Stimulated activated CD4-positive, alpha-beta T cell treated with anti-CD3 and anti-CD28 coated beads, Interleukin-2, amount 100 ng/mL, for 4 hours (primary cell): Measurements from ENCODE around the gene EPHA10.

Experiments
- DNase-seq: peaks from one replicate; pipeline ENCODE4 v3.0.0-alpha.2; 2020; ENCODE audit warnings: low read depth

The EPHA10 gene

GRCh38 chr1:37734629-37735591 is 30.0 kb downstream of the EPHA10 start:
- DNase-seq = no peak

DNA sequence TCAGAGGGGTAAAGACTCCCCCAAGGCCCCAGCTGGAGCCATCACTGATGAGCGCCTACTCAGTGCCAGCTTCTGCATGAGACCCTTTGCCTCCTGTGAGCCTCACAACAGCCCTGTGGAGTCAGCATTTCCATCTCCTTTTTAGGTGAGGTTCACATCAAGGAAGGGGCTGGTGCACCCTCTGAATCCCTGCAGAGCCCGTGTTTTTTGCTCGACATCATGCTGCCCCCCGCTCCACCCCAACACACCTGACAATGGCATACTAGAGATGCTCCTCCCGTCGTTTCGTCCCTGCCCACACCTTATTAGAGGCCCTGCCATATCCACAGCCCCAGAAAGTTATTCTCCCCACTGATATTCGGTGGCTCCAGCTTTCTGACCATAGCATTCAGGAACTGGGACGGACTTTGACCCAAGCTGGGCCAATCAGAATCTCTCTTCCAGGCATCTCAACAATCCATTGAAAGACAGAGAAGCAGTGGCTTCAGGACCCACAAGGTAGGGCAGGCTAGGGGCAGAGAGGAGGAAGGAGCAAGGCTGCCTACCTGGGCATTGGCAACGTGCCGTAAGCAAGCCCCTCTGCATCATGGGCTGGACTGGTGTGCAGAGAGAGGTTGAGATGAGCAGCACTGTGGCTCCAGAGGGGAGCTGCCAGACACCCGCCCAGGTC is 32.7 kb downstream of the EPHA10 start:
- DNase-seq = no peak

DNA sequence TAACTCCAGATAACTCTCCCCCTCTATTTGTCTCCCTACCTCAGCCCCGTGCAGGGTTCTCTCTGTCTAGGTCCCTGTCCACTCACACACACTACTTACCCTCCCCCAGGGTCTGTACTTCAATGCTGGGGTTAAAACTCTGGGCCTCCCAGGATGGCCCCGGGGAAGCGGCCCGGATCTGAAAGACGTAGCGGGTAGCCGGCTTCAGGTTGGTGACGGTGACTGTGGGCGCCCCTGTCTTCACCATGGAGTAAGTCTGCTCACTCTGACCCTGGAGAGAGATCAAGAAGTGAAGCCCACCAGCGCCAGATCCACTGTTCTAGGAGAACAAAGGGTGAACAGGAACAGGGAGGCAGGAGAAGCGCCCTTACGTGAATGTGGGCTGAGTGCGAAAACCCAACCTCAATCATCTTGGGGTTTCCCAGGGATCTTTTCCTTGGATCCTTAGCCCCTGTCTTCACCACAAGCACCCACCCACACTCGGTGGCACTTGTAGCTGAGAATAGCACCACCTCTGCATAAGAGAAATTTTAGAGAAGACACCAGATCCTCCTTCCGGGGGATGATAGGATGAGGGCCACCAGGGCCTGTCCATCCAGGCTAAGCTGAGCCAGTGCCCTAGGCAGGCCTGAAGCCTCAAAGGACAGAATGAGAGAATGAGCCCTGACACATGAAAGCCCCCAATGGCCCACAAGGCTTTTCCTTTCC is 33.5 kb downstream of the EPHA10 start:
- no peak for DNase-seq

GRCh38 chr1:37730376-37730775 is 34.5 kb downstream of the EPHA10 start:
- no peak for DNase-seq

DNA sequence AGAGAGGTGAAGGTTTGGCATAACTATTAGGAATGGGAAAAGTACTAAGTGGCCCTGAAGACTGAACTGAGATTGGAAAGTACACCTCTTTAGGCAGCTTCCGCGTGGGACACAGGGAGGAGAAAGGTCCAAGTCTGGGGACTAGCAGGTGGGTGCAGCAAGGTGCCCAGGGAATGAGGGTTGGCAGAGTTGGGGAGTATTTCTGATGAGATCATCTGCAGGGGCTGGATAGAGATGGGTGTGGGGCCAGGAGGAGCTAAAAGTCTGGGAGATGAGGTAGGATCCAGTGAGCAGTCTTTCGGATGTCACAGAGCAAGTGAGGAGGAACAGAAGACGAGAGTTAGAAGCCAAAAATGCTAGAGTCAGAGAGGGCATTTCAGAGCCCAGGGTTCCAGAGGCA is 36.5 kb downstream of the EPHA10 start:
- DNase-seq = no peak

GRCh38 chr1:37726751-37727585 is 38.0 kb downstream of the EPHA10 start:
- DNase-seq = no peak

GRCh38 chr1:37725851-37726613 is 38.9 kb downstream of the EPHA10 start:
- no peak for DNase-seq

- no peak for DNase-seq
These were observed 40.3 kb downstream of the EPHA10 start for GRCh38 chr1:37724575-37724974.

GRCh38 chr1:37723390-37724078 is 41.4 kb downstream of the EPHA10 start:
- DNase-seq = no peak

DNA sequence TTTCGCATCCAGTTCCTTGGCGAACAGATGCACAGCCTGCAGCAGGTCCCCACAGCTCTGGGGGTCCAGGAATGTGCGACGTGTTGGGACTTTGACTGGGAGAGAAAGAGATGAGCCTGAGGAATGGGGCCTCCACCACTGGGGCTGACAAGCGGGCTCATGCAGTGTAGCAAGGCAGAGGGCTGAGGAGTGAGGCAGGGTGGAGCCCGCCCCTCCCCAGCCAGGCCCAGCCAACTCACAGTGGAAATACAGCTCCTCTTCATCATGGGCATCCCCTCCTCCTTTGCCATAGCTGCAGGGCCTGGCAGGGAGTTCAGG is 41.9 kb downstream of the EPHA10 start:
- DNase-seq = no peak

DNA sequence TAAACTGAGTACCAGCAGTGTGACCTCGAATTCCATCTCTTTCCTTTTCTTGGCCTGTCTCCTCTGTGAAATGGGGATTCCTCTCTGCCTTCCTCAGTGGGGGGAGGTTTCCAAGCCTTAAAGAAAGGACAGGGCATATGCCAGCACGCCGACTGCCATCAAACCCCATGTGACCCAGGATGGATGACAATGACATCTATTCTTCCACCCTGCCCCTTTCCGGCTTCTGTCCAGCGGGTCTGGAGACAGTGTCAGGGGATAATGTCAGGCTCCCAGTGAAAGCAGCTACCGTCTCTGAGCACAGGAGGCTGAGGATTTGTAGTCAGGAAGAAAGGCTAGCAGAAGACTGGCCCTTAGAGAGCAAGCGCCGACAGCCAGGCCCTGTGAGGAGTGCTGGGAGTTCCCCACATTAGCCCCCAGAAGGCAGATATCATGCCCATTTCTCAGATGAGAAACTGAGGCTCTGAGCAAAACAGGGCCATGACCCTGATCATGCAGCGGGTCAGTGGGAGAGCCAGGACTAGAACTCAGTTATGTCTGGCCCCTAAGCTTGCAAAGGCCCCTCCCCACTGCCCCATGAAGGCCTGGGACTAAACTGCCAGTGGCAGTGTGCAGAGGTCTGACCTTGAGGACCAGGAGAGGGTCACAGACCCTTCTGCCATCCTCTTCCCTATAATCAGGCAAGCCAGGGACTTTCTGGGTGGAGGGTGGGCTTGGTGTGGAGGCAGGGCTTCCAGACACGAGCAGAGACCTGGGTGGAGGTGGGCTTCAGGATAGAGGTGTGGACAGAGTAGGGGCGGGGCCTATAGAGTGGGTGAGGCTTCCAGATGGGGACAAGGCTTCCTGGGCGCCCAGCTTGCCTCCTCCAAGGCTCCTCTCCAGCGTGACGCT is 42.5 kb downstream of the EPHA10 start:
- DNase-seq = no peak

DNA sequence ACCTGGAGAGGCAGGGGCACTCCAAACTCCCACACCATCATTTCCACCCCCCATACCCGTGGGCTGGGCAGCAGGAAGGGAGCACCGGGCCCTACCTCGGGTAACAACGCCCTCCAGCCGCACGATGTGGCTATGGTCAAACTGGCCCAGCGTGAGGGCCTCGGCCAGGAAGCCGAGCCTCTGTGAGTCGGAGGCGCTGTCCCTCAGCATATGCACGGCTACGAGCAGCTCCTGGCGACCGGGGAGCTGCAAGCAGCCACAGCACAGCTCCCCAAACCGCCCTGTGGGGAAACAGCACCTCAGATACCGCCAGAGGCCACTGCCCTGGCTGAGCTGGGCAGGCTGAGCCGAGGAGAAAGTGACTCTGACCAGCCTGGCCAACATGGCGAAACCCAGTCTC is 43.4 kb downstream of the EPHA10 start:
- DNase-seq = no peak

- DNase-seq = no peak
These were observed 44.4 kb downstream of the EPHA10 start for GRCh38 chr1:37720231-37721130.

GRCh38 chr1:37719572-37720195 is 45.2 kb downstream of the EPHA10 start:
- DNase-seq = no peak

- DNase-seq = no peak
These were observed 45.9 kb downstream of the EPHA10 start for GRCh38 chr1:37718901-37719571.

DNA sequence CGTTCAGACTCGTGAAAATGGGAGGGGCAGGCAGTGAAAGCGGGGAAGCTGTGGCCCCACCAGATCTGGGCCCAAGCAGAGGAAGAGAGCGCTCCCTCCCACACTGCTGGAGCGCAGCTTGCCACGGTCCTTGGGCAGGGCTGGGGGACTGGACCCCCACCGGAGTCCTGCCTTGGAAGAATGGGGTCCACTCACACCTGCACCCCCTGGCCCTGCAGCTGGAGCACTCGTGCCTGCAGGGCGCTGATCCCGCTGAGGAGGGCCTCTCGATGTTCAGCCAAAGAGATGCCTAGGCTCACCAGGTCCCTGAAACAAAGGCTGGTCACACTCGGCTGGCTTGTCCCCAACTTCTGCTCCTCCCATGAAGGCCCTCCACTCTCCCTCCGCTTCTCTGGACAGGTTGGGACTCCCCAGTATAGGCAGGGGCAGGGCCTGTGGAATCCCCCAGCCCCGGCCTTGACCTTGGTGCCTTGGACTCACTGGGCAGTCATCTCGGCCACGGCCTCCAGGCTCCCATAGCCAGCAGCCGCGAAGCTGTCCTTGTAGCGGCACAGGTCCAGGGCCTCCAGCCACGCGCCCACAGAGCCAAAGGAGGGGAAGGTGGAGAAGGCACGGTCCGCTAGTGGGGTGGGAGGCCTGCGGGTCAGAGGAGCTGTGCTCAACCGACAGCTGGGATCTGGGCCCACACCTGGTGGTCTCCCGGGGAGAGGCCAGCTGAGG is 46.6 kb downstream of the EPHA10 start:
- DNase-seq = no peak

DNA sequence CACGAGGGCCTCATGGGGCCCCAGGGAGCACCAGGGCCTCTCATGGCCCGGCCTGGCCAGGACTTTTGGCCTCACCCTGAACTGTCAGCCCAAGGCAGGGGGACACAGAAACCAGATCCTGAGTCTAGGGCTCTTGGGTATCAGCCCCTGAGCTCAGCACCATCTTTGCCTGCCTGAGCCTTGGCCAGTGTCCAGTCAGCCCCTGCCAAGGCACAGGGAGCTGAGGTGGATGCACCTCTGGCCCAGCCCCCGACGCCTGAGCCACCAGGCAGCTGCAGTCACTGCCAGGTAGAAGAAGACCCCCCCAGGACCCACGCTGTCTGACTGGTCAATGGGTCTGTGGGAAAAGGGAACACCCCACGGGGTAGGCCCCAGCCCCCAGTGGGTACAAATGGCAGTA is 47.3 kb downstream of the EPHA10 start:
- no peak for DNase-seq
